Testis (tissue), 2 donors: ENCODE data around the gene HMX1.

Experiments used
- POLR2A ChIP-seq: fragments of 450-650 bp; IDR thresholded peaks from one replicate; pipeline ENCODE4 v1.6.1; 2017; ENCODE audit warnings: antibody characterized with exemption, mild to moderate bottlenecking, moderate library complexity
- TF ChIP-seq, protein P1 (sequence below), 3 experiments: fragments of 450-650 bp in 2 of 3; fragments of 200-600 bp in 1 of 3; sonication (generic) in 1 of 3; IDR thresholded peaks; one replicate each; pipeline ENCODE4 v1.5.1; 2016 to 2019; ENCODE audit warnings: antibody characterized with exemption in 3 of 3, mild to moderate bottlenecking in 2 of 3, moderate library complexity in 1 of 3

DNA sequence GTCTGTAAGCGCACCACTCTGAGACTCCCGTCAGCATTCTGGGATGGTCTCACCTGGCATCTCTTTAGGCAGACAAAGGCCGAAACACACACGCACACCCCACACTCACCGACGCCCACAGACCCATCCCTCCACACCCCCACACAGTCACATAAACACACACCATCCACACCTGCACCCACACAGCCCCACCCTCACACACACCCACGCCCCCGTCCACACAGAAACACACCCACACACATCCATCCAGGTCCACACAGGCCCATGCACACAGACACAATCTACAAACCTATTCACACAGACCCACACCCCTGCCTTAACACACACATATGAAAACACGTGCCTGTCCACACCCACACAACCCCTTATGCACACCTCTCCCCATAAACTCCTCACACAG is 9.2 kb upstream of the HMX1 start:
- TF ChIP-seq, protein P1, sequence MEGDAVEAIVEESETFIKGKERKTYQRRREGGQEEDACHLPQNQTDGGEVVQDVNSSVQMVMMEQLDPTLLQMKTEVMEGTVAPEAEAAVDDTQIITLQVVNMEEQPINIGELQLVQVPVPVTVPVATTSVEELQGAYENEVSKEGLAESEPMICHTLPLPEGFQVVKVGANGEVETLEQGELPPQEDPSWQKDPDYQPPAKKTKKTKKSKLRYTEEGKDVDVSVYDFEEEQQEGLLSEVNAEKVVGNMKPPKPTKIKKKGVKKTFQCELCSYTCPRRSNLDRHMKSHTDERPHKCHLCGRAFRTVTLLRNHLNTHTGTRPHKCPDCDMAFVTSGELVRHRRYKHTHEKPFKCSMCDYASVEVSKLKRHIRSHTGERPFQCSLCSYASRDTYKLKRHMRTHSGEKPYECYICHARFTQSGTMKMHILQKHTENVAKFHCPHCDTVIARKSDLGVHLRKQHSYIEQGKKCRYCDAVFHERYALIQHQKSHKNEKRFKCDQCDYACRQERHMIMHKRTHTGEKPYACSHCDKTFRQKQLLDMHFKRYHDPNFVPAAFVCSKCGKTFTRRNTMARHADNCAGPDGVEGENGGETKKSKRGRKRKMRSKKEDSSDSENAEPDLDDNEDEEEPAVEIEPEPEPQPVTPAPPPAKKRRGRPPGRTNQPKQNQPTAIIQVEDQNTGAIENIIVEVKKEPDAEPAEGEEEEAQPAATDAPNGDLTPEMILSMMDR (IDR thresholded peaks at IDR 0.05): no peak
- no peak for TF ChIP-seq POLR2A
